HG03159 (cell line): ENCODE data around the gene RABGAP1.

Experiments
- ATAC-seq: cut with Tn5 transposase; IDR thresholded peaks from one replicate; pipeline ENCODE4 v1.9.1; 2021; ENCODE audit warnings: mild to moderate bottlenecking, moderate library complexity; ENCODE audit not compliant: unreplicated experiment

Gene RABGAP1

GRCh38 chr9:123107639-123108285, 166.9 kb downstream of the RABGAP1 start:
- ATAC-seq = no peak

- no peak for ATAC-seq
These were observed 168.2 kb downstream of the RABGAP1 start for GRCh38 chr9:123108976-123109375.

- ATAC-seq = no peak
These were observed 168.9 kb downstream of the RABGAP1 start for GRCh38 chr9:123109540-123110279.

GRCh38 chr9:123111427-123112014, 170.7 kb downstream of the RABGAP1 start:
- ATAC-seq = no peak

- ATAC-seq = no peak
These were observed 171.5 kb downstream of the RABGAP1 start for GRCh38 chr9:123112015-123112975.

GRCh38 chr9:123113185-123113584, 172.4 kb downstream of the RABGAP1 start:
- ATAC-seq = no peak

- ATAC-seq = no peak
These were observed 174.5 kb downstream of the RABGAP1 start for GRCh38 chr9:123115146-123115913.

- ATAC-seq = no peak
These were observed 175.2 kb downstream of the RABGAP1 start for GRCh38 chr9:123116036-123116435.

- ATAC-seq = no peak
These were observed 178.7 kb downstream of the RABGAP1 start for GRCh38 chr9:123119566-123119965.

GRCh38 chr9:123120131-123120530, 179.3 kb downstream of the RABGAP1 start:
- no peak for ATAC-seq

GRCh38 chr9:123120953-123121352, 180.1 kb downstream of the RABGAP1 start:
- ATAC-seq = no peak

- ATAC-seq = no peak
These were observed 180.6 kb downstream of the RABGAP1 start for GRCh38 chr9:123121457-123121856.

- ATAC-seq = no peak
These were observed 186.8 kb downstream of the RABGAP1 start for GRCh38 chr9:123127512-123128075.

- ATAC-seq = no peak
These were observed 187.8 kb downstream of the RABGAP1 start for GRCh38 chr9:123128591-123128990.

- no peak for ATAC-seq
These were observed 188.6 kb downstream of the RABGAP1 start for GRCh38 chr9:123129423-123129822.

- ATAC-seq = no peak
These were observed 190.4 kb downstream of the RABGAP1 start for GRCh38 chr9:123131258-123131657.

GRCh38 chr9:123131993-123132392, 191.2 kb downstream of the RABGAP1 start:
- ATAC-seq = no peak

GRCh38 chr9:123132696-123133095, 191.9 kb downstream of the RABGAP1 start:
- ATAC-seq = no peak

GRCh38 chr9:123135430-123135829, 194.6 kb downstream of the RABGAP1 start:
- no peak for ATAC-seq

- no peak for ATAC-seq
These were observed 197.3 kb downstream of the RABGAP1 start for GRCh38 chr9:123138163-123138562.
